ENCODE results near the gene TRIM40.

DNA sequence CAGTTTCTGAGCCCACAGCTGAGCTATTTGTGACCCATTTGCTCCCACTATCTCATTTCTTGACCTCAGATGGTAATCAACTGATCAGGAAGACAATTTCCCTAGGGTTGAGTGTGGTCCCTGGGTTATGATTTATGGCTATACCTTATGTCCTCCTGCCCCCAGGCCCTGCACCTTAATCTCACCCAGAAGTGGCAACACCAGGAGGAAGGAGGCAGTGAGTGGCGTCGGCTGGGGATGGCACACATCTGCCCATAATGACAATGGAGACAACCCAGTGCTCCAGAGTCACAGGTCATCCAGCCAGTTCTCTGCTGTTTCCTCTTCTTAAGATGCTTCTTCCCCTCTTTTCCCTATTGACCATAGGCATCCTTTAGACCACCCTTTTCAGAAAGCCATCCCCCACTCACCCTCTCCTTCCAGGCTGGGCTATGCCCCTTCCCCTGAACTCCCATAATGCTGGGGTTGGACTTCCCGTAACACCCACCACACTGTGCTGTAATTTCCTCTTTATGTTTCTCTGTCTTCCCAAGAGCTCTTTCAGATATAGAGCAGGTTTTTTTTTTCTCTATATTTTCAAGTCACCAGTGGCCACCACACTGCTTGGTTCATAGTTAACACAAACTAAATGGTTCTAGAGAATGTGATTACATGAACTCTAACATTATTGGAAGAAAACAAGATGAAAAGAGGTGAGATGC lies 17.1 kb downstream of the TRIM40 start:
- TF ChIP-seq, protein P1, sequence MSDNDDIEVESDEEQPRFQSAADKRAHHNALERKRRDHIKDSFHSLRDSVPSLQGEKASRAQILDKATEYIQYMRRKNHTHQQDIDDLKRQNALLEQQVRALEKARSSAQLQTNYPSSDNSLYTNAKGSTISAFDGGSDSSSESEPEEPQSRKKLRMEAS (IDR thresholded peaks at IDR 0.05): no peak
- TF ChIP-seq, protein P2, sequence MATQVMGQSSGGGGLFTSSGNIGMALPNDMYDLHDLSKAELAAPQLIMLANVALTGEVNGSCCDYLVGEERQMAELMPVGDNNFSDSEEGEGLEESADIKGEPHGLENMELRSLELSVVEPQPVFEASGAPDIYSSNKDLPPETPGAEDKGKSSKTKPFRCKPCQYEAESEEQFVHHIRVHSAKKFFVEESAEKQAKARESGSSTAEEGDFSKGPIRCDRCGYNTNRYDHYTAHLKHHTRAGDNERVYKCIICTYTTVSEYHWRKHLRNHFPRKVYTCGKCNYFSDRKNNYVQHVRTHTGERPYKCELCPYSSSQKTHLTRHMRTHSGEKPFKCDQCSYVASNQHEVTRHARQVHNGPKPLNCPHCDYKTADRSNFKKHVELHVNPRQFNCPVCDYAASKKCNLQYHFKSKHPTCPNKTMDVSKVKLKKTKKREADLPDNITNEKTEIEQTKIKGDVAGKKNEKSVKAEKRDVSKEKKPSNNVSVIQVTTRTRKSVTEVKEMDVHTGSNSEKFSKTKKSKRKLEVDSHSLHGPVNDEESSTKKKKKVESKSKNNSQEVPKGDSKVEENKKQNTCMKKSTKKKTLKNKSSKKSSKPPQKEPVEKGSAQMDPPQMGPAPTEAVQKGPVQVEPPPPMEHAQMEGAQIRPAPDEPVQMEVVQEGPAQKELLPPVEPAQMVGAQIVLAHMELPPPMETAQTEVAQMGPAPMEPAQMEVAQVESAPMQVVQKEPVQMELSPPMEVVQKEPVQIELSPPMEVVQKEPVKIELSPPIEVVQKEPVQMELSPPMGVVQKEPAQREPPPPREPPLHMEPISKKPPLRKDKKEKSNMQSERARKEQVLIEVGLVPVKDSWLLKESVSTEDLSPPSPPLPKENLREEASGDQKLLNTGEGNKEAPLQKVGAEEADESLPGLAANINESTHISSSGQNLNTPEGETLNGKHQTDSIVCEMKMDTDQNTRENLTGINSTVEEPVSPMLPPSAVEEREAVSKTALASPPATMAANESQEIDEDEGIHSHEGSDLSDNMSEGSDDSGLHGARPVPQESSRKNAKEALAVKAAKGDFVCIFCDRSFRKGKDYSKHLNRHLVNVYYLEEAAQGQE (IDR thresholded peaks at IDR 0.05; ENCODE audit: low read depth): no peak
- TF ChIP-seq CEBPB (IDR thresholded peaks at IDR 0.05) (no peak), EP300 (IDR thresholded peaks at IDR 0.05; ENCODE audit: borderline replicate concordance) (no peak), TAF1 (IDR thresholded peaks at IDR 0.05; ENCODE audit: low read depth) (no peak), RAD21 (IDR thresholded peaks at IDR 0.05; ENCODE audit: low read depth) (no peak)
